Right lobe of liver (tissue), 6 donors: ENCODE data around the gene CNDP1. TPM values are rescaled to one million over a fixed set of nuclear protein-coding genes. Genes with fewer than 3 reads are reported as not detected.

ENCODE experiments used
- ATAC-seq, 4 donors: fragments of 200-7000 bp; cut with Tn5 transposase; one replicate each; pipeline ENCODE4 v1.9.1; 2020; ENCODE audit warnings: mild to moderate bottlenecking in 4 of 4, moderate library complexity in 4 of 4
- DNase-seq, 3 donors: peaks; one replicate each; pipeline ENCODE4 v3.0.0-alpha.2; 2020
- H3K27ac ChIP-seq, 3 donors: fragments of 200-600 bp; one replicate each; pipeline ENCODE4 v1.8.0; 2022
- H3K27me3 ChIP-seq, 2 donors: fragments of 200-600 bp; one replicate each; pipeline ENCODE4 v1.8.0; 2022
- H3K36me3 ChIP-seq, 4 donors: fragments of 200-600 bp; sonication (generic) in 1 of 4; one replicate each; pipeline versions ENCODE4 v1.5.1 to v1.8.0; 2017 to 2022; ENCODE audit warnings: control low read depth in 1 of 4
- H3K4me1 ChIP-seq, 4 donors: fragments of 200-600 bp; sonication (generic) in 1 of 4; one replicate each; pipeline versions ENCODE4 v1.5.1 to v1.8.0; 2017 to 2022; ENCODE audit warnings: control low read depth in 1 of 4
- H3K4me3 ChIP-seq, 3 donors: fragments of 200-600 bp; one replicate each; pipeline ENCODE4 v1.8.0; 2022
- H3K9me3 ChIP-seq, 4 donors: fragments of 200-600 bp; sonication (generic) in 1 of 4; one replicate each; pipeline versions ENCODE4 v1.5.1 to v1.8.0; 2017 to 2022; ENCODE audit warnings: control low read depth in 1 of 4
- POLR2A ChIP-seq: fragments of 450-650 bp; IDR thresholded peaks from one replicate; pipeline ENCODE4 v1.6.1; 2017; ENCODE audit warnings: antibody characterized with exemption, mild to moderate bottlenecking
- WGBS: methylation state at CpG from one replicate; pipeline ENCODE4 v1.1.6; 2018; ENCODE audit warnings: low coverage, low lambda C conversion rate; ENCODE audit not compliant: insufficient coverage; ENCODE audit errors: missing lambda C conversion rate; 5-methylcytosine and 5-hydroxymethylcytosine counted together
- intact Hi-C, 2 donors: fragments of 100-400 bp; cut with DNase I; formaldehyde crosslinking; loops; one replicate each; pipeline versions ENCODE4 v1.11.2 to v1.14.1; 2022
- total RNA-seq, 6 experiments: library from RNA; depleted of rRNA in 2 of 6; stranded (reverse); fragments of >200 nt in 2 of 6; fragmentation: NEBNext Ultra II Directional in 3 of 6; extraction: Animal tissue kit (Norgen Biotek cat#: 25700) in 3 of 6; gene quantifications; one replicate each; pipeline versions ENCODE4 v1.1.0 to v1.2.4, GENCODE V29; 2016 to 2023
- TF ChIP-seq, protein P1 (sequence below), 4 donors: fragments of 200-600 bp in 3 of 4; fragments of 450-650 bp in 1 of 4; IDR thresholded peaks; one replicate each; pipeline versions ENCODE4 v1.5.1 to v1.8.0; 2016 to 2022; ENCODE audit warnings: antibody characterized with exemption in 4 of 4, mild to moderate bottlenecking in 2 of 4
- donor health status: DM: no; HTN: yes; CAD: no.
- donor health status: DM: no; HTN: no; CAD: no.
- donor health status: DM: no; HTN: no; CAD: no.
- donor health status: DM: no; HTN: yes; CAD: no.
- donor health status: DM: no; HTN: yes; CAD: no.

Gene CNDP1
- total RNA-seq, 6 experiments from 2014 or later, result 10.4 to 61.4 (median 28.4) TPM

GRCh38 chr18:74503137-74503536, 31.2 kb upstream of the CNDP1 start:
- H3K27me3 ChIP-seq, result no peaks in the 10 kb centered on the region
- intact Hi-C loops, result no loop called here
- H3K4me1 ChIP-seq, result peaks cover 0 to 42% (median 16%) of the 10 kb centered on the region in 4 donors
- DNase-seq (no peak), ATAC-seq (no peak)
- no peak overlapping the region for H3K27ac ChIP-seq
- peaks cover 13 to 52% (median 33%) of the 10 kb centered on the region in 4 donors for H3K36me3 ChIP-seq
- H3K4me3 ChIP-seq, result no peak overlapping the region
- H3K9me3 ChIP-seq, result no peaks in the 10 kb centered on the region
- 89% methylated on average over 4 of the region's 4 CpGs for WGBS
- TF ChIP-seq, protein P1, sequence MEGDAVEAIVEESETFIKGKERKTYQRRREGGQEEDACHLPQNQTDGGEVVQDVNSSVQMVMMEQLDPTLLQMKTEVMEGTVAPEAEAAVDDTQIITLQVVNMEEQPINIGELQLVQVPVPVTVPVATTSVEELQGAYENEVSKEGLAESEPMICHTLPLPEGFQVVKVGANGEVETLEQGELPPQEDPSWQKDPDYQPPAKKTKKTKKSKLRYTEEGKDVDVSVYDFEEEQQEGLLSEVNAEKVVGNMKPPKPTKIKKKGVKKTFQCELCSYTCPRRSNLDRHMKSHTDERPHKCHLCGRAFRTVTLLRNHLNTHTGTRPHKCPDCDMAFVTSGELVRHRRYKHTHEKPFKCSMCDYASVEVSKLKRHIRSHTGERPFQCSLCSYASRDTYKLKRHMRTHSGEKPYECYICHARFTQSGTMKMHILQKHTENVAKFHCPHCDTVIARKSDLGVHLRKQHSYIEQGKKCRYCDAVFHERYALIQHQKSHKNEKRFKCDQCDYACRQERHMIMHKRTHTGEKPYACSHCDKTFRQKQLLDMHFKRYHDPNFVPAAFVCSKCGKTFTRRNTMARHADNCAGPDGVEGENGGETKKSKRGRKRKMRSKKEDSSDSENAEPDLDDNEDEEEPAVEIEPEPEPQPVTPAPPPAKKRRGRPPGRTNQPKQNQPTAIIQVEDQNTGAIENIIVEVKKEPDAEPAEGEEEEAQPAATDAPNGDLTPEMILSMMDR (IDR thresholded peaks at IDR 0.05), result no peak
- no peak for TF ChIP-seq POLR2A

DNA sequence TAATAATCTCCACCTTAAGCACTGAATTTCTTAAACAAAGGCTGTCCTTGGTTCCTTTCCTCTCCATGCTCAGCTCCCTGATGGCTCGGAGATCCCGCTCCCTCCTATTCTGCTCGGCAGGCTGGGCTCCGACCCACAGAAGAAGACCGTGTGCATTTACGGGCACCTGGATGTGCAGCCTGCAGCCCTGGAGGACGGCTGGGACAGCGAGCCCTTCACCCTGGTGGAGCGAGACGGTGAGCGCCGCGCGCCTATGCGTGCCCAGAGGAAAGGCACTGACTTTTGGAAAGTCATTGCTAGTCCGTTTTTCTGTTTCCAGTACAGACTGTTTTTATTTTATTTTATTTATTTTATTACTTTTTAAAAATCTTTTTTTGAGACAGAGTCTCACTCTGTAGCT, 28.5 kb upstream of the CNDP1 start:
- H3K4me3 ChIP-seq, result no peak overlapping the region
- ATAC-seq, result no peak
- 92% methylated on average over 10 of the region's 16 CpGs for WGBS
- no peak for DNase-seq
- H3K27ac ChIP-seq, result no peak overlapping the region
- H3K9me3 ChIP-seq, result no peaks in the 10 kb centered on the region
- intact Hi-C loops, result no loop called here
- H3K36me3 ChIP-seq, result peaks cover 18 to 78% (median 51%) of the 10 kb centered on the region in 4 donors
- peaks cover 0 to 19% (median 8%) of the 10 kb centered on the region in 4 donors for H3K4me1 ChIP-seq
- H3K27me3 ChIP-seq, result no peaks in the 10 kb centered on the region
- TF ChIP-seq, protein P1 (IDR thresholded peaks at IDR 0.05), result no peak
- TF ChIP-seq POLR2A, result no peak

- Histone ChIP-seq H3K4me3 (no peak overlapping the region), H3K27me3 (no peaks in the 10 kb centered on the region), H3K27ac (no peak overlapping the region), H3K9me3 (no peaks in the 10 kb centered on the region), H3K36me3 (peaks cover 20 to 84% (median 54%) of the 10 kb centered on the region in 4 donors), H3K4me1 (peaks cover 0 to 12% (median 4%) of the 10 kb centered on the region in 4 donors)
- 31% methylated on average over 6 of the region's 11 CpGs for WGBS
- TF ChIP-seq, protein P1 (IDR thresholded peaks at IDR 0.05), result no peak
- no peak for TF ChIP-seq POLR2A
- DNase-seq (no peak), ATAC-seq (no peak)
- intact Hi-C loops, result no loop called here
Observed at GRCh38 chr18:74506448-74507084, 27.7 kb upstream of the CNDP1 start.

DNA sequence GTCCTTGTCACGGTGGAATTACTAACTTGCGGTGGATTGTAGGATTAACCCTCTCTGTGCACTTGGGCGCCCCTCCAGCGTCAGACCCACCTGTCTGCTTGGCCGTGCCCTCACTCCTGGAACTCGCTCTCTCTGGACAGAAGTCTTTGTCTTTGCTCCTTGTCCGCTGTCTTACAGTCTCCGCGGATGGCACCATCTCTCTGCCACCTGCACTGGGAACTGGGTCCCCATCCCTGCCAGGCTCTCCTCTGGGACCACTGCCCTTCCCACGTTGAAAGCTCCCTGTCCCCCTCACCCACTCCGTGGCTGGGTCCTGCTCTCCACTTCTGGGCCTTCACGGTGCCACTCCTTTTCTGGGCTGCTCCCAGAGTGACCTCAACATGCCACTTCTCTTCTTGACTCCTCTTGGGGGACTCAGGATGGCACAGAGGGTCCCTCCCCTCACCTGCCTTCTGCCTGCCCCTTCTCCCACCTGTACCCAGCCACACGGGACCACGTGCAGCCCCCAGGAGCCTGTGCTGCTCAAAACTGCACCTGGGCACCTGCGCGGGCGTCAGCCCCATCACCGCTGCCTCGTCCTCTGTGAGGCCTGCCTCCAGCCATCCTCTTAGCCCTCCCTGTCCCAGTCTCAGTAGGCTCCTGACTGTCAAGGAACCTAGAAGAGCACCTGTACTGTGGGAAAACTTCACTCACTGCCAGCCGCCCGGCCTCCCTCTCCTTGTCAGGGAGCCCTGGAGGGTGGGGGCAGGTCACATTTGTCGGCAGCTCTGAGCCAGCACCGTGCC, 27.0 kb upstream of the CNDP1 start:
- Histone ChIP-seq H3K4me3 (no peak overlapping the region), H3K27ac (no peak overlapping the region), H3K27me3 (no peaks in the 10 kb centered on the region), H3K36me3 (peaks cover 20 to 84% (median 56%) of the 10 kb centered on the region in 4 donors), H3K9me3 (no peaks in the 10 kb centered on the region), H3K4me1 (peaks cover 0 to 6% (median 2%) of the 10 kb centered on the region in 4 donors)
- DNase-seq, result no peak
- TF ChIP-seq POLR2A, result no peak
- TF ChIP-seq, protein P1 (IDR thresholded peaks at IDR 0.05), result no peak
- intact Hi-C loops, result no loop called here
- 76% methylated on average over 20 of the region's 23 CpGs for WGBS
- peak in 1 of 4 donors; percentile 7 for ATAC-seq
